ENCODE measurements around the gene TRMT61A.

The TRMT61A gene

GRCh38 chr14:103569408-103569807, 40.4 kb downstream of the TRMT61A start:
- DNase-seq = no peak

GRCh38 chr14:103574104-103574503, 45.1 kb downstream of the TRMT61A start:
- DNase-seq = no peak

GRCh38 chr14:103574707-103575285, 45.8 kb downstream of the TRMT61A start:
- DNase-seq = no peak

- no peak for DNase-seq
Observed at GRCh38 chr14:103576371-103577024, 47.5 kb downstream of the TRMT61A start.

- no peak for DNase-seq
Observed at GRCh38 chr14:103578401-103579075, 49.5 kb downstream of the TRMT61A start.

- no peak for DNase-seq
Observed at GRCh38 chr14:103581206-103581605, 52.2 kb downstream of the TRMT61A start.

- no peak for DNase-seq
Observed at GRCh38 chr14:103581954-103582703, 53.1 kb downstream of the TRMT61A start.

GRCh38 chr14:103584326-103584915, 55.4 kb downstream of the TRMT61A start:
- no peak for DNase-seq

Data from activated T-cell treated with anti-CD3 and anti-CD28 coated beads for 4 hours (primary cell).